DND-41 (cell line): ENCODE measurements around the gene DNER.

Experiments used
- CTCF ChIP-seq: IDR thresholded peaks from 2 replicates; pipeline ENCODE4 v1.5.1; 2012; ENCODE audit warnings: borderline replicate concordance, low read length, moderate library complexity, mild to moderate bottlenecking; ENCODE audit not compliant: poor library complexity, severe bottlenecking; ENCODE audit errors: extremely low read depth
- EZH2 ChIP-seq: IDR thresholded peaks from 3 replicates; pipeline ENCODE4 v1.6.1; 2012; ENCODE audit warnings: borderline replicate concordance, low read depth, mild to moderate bottlenecking, moderate library complexity, low read length, inconsistent platforms; ENCODE audit not compliant: severe bottlenecking

GRCh38 chr2:229703909-229704630, 10.3 kb downstream of the DNER start:
- TF ChIP-seq CTCF: no peak
- no peak for TF ChIP-seq EZH2
